HEK293 (cell line): ENCODE data around the gene OXGR1.

Experiments
- CTCF ChIP-seq: fragments of 450-650 bp; formaldehyde crosslinking; IDR thresholded peaks from 2 replicates; pipeline ENCODE4 v1.5.1; 2016; ENCODE audit warnings: missing biosample characterization, missing genetic modification characterization
- EGR2 ChIP-seq: fragments of 450-650 bp; formaldehyde crosslinking; IDR thresholded peaks from 2 replicates; pipeline ENCODE4 v1.5.1; 2016; ENCODE audit warnings: low read depth, missing biosample characterization, missing genetic modification characterization
- PATZ1 ChIP-seq: fragments of 450-650 bp; formaldehyde crosslinking; IDR thresholded peaks from 2 replicates; pipeline ENCODE4 v1.5.1; 2016; ENCODE audit warnings: missing biosample characterization, missing genetic modification characterization
- PBX3 ChIP-seq: sonication (generic); formaldehyde crosslinking; IDR thresholded peaks from 2 replicates; pipeline ENCODE4 v1.8.1; 2022; ENCODE audit warnings: mild to moderate bottlenecking, moderate library complexity, missing genetic modification reagents
- SP2 ChIP-seq: fragments of 450-650 bp; formaldehyde crosslinking; IDR thresholded peaks from 2 replicates; pipeline ENCODE4 v1.5.1; 2016; ENCODE audit warnings: missing biosample characterization, missing genetic modification characterization
- SP7 ChIP-seq: fragments of 450-650 bp; formaldehyde crosslinking; IDR thresholded peaks from 2 replicates; pipeline ENCODE4 v1.5.1; 2016; ENCODE audit warnings: missing biosample characterization, missing genetic modification characterization
- ZNF114 ChIP-seq: fragments of 450-650 bp; formaldehyde crosslinking; IDR thresholded peaks from 2 replicates; pipeline ENCODE4 v1.5.0; 2017; ENCODE audit warnings: missing biosample characterization, missing genetic modification characterization
- ZNF133 ChIP-seq: fragments of 450-650 bp; formaldehyde crosslinking; IDR thresholded peaks from 2 replicates; pipeline ENCODE4 v1.5.1; 2016; ENCODE audit warnings: missing biosample characterization, missing genetic modification characterization
- ZNF214 ChIP-seq: fragments of 450-650 bp; formaldehyde crosslinking; IDR thresholded peaks from 2 replicates; pipeline ENCODE4 v1.5.1; 2017; ENCODE audit warnings: missing biosample characterization, mild to moderate bottlenecking, missing genetic modification characterization, borderline replicate concordance
- ZNF362 ChIP-seq: fragments of 450-650 bp; formaldehyde crosslinking; IDR thresholded peaks from 2 replicates; pipeline ENCODE4 v1.5.1; 2016; ENCODE audit warnings: missing biosample characterization, missing genetic modification characterization
- ZNF610 ChIP-seq: fragments of 450-650 bp; formaldehyde crosslinking; IDR thresholded peaks from 2 replicates; pipeline ENCODE4 v1.5.1; 2016; ENCODE audit warnings: missing biosample characterization, missing genetic modification characterization, borderline replicate concordance
- ZNF776 ChIP-seq: fragments of 450-650 bp; formaldehyde crosslinking; IDR thresholded peaks from 2 replicates; pipeline ENCODE4 v1.5.0; 2017; ENCODE audit warnings: missing biosample characterization, missing genetic modification characterization, borderline replicate concordance

GRCh38 chr13:97028441-97029299 is 34.4 kb upstream of the OXGR1 start:
- no peak for TF ChIP-seq ZNF214 (tag by site-specific recombination)
- TF ChIP-seq ZNF133 (tag by site-specific recombination), result no peak
- TF ChIP-seq CTCF, result no peak
- TF ChIP-seq ZNF362 (tag by site-specific recombination), result no peak
- TF ChIP-seq EGR2 (tag by site-specific recombination), result no peak
- TF ChIP-seq ZNF610, result no peak
- no peak for TF ChIP-seq ZNF114 (tag by site-specific recombination)
- TF ChIP-seq PATZ1 (tag by site-specific recombination), result no peak
- TF ChIP-seq ZNF776 (tag by site-specific recombination), result no peak
- TF ChIP-seq PBX3, result no peak
- TF ChIP-seq SP7 (tag by site-specific recombination), result no peak
- no peak for TF ChIP-seq SP2
